SW480 (cell line): ENCODE data around the gene EHMT1.
A peak's percentile ranks its signal among the peaks of the same experiment; 100 is the strongest.
"Not testable (repeated sequence)": the region's sequence is repeated elsewhere in the genome, so short reads cannot be mapped to it uniquely, and the experiment has no call there.

Source experiments
- DNase-seq: peaks from one replicate; pipeline ENCODE4 v3.0.0-alpha.2; 2016; ENCODE audit warnings: low spot score

EHMT1 gene

GRCh38 chr9:137694962-137695875, 76.4 kb downstream of the EHMT1 start:
- DNase-seq: peak; percentile 23

GRCh38 chr9:137696136-137696925, 77.5 kb downstream of the EHMT1 start:
- DNase-seq: no peak

- DNase-seq: no peak
Measured at GRCh38 chr9:137697193-137697592, 78.4 kb downstream of the EHMT1 start.

- no peak for DNase-seq
Measured at GRCh38 chr9:137697832-137698231, 79.0 kb downstream of the EHMT1 start.

GRCh38 chr9:137700911-137701310, 82.1 kb downstream of the EHMT1 start:
- DNase-seq: no peak

- DNase-seq: no peak
Measured at GRCh38 chr9:137702615-137703379, 84.0 kb downstream of the EHMT1 start.

- no peak for DNase-seq
Measured at GRCh38 chr9:137703842-137704508, 85.2 kb downstream of the EHMT1 start.

- no peak for DNase-seq
Measured at GRCh38 chr9:137705443-137705863, 86.6 kb downstream of the EHMT1 start.

GRCh38 chr9:137705906-137706305, 87.1 kb downstream of the EHMT1 start:
- no peak for DNase-seq

- no peak for DNase-seq
Measured at GRCh38 chr9:137707361-137707760, 88.6 kb downstream of the EHMT1 start.

GRCh38 chr9:137708590-137709284, 89.9 kb downstream of the EHMT1 start:
- no peak for DNase-seq

- no peak for DNase-seq
Measured at GRCh38 chr9:137709411-137710101, 90.8 kb downstream of the EHMT1 start.

GRCh38 chr9:137710704-137711103, 91.9 kb downstream of the EHMT1 start:
- no peak for DNase-seq

- no peak for DNase-seq
Measured at GRCh38 chr9:137711678-137712105, 92.9 kb downstream of the EHMT1 start.

- DNase-seq: no peak
Measured at GRCh38 chr9:137715321-137715720, 96.5 kb downstream of the EHMT1 start.

- not testable (repeated sequence) for DNase-seq
Measured at GRCh38 chr9:137715866-137716693, 97.3 kb downstream of the EHMT1 start.

- no peak for DNase-seq
Measured at GRCh38 chr9:137716694-137717287, 98.0 kb downstream of the EHMT1 start.

- no peak for DNase-seq
Measured at GRCh38 chr9:137717776-137718327, 99.0 kb downstream of the EHMT1 start.

GRCh38 chr9:137719194-137719593, 100.4 kb downstream of the EHMT1 start:
- DNase-seq: no peak
